Measurements from ENCODE around the gene INPP5K.

INPP5K gene

GRCh38 chr17:1560101-1560857 is 43.9 kb upstream of the INPP5K start:
- peak overlapping the region; percentile 81 for H3K27ac ChIP-seq
- TF ChIP-seq, protein P1, sequence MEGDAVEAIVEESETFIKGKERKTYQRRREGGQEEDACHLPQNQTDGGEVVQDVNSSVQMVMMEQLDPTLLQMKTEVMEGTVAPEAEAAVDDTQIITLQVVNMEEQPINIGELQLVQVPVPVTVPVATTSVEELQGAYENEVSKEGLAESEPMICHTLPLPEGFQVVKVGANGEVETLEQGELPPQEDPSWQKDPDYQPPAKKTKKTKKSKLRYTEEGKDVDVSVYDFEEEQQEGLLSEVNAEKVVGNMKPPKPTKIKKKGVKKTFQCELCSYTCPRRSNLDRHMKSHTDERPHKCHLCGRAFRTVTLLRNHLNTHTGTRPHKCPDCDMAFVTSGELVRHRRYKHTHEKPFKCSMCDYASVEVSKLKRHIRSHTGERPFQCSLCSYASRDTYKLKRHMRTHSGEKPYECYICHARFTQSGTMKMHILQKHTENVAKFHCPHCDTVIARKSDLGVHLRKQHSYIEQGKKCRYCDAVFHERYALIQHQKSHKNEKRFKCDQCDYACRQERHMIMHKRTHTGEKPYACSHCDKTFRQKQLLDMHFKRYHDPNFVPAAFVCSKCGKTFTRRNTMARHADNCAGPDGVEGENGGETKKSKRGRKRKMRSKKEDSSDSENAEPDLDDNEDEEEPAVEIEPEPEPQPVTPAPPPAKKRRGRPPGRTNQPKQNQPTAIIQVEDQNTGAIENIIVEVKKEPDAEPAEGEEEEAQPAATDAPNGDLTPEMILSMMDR (IDR thresholded peaks at IDR 0.05), result no peak
- no peak for TF ChIP-seq ZFX (IDR thresholded peaks at IDR 0.05; ENCODE audit: borderline replicate concordance)

GRCh38 chr17:1559047-1560043 is 42.9 kb upstream of the INPP5K start:
- TF ChIP-seq, protein P1 (IDR thresholded peaks at IDR 0.05), result no peak
- TF ChIP-seq ZFX (IDR thresholded peaks at IDR 0.05; ENCODE audit: borderline replicate concordance), result no peak

DNA sequence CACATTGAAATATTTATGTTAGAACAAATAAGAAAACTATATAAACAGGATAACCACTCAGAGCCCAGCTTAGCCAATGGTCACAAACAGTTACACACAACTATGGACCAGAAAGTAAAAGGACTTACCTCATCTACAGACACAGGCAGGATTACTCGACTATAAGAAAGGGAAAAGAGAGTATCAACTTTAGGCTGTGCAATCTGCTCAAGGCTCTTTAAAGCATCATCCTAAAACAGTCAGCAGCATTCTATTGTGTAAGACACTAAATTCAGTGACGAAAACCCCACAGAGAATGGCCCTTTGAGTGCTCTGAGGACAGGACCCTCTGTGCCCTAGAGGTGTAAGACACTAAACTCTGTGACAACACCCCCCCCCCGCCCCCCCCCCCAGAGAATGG is 42.0 kb upstream of the INPP5K start:
- TF ChIP-seq ZFX (IDR thresholded peaks at IDR 0.05; ENCODE audit: borderline replicate concordance), result no peak
- TF ChIP-seq, protein P1 (IDR thresholded peaks at IDR 0.05), result no peak
- H3K27ac ChIP-seq, result no peak overlapping the region

More at GRCh38 chr17:1559047-1560043, 42.9 kb upstream of the INPP5K start:
- no peak overlapping the region for H3K27ac ChIP-seq

DNA sequence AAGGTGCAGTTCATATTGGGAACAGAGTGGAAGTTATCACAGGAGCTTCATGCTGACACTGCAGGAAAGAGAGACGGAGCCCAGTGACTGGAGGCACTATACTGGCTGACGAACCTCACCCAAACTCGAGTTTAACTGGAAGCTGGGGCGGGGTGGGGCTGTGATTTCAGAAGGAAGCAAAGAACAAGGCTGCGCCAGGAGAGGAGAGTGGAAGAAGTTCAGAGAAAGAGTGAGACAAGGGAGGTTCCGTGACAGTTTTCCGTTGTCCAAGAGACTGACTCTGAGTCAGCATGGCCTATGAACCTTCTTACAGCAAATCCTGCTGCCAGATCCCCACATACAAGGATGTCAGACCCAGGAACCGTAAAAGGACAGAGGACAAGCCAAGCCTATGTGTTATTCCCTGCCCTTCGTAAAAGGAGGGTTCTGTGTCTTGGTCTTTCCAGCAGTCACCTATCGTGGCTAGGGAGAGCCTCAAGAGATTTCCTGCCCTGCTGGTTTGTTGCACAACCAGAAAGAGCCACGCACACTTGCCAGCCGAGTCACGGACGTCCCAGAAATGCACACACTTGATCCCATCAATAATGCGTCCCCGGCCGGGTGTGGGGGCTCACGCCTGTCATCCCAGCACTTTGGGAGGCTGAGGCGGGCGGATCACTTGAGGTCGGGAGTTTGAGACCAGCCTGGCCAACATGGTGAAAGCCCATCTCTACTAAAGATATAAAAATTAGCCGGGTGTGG is 41.1 kb upstream of the INPP5K start:
- no peak overlapping the region for H3K27ac ChIP-seq
- TF ChIP-seq, protein P1 (IDR thresholded peaks at IDR 0.05), result no peak
- no peak for TF ChIP-seq ZFX (IDR thresholded peaks at IDR 0.05; ENCODE audit: borderline replicate concordance)

- TF ChIP-seq, protein P1 (IDR thresholded peaks at IDR 0.05), result no peak
- no peak for TF ChIP-seq ZFX (IDR thresholded peaks at IDR 0.05; ENCODE audit: borderline replicate concordance)
- no peak overlapping the region for H3K27ac ChIP-seq
Measured at GRCh38 chr17:1555651-1556471, 39.4 kb upstream of the INPP5K start.

DNA sequence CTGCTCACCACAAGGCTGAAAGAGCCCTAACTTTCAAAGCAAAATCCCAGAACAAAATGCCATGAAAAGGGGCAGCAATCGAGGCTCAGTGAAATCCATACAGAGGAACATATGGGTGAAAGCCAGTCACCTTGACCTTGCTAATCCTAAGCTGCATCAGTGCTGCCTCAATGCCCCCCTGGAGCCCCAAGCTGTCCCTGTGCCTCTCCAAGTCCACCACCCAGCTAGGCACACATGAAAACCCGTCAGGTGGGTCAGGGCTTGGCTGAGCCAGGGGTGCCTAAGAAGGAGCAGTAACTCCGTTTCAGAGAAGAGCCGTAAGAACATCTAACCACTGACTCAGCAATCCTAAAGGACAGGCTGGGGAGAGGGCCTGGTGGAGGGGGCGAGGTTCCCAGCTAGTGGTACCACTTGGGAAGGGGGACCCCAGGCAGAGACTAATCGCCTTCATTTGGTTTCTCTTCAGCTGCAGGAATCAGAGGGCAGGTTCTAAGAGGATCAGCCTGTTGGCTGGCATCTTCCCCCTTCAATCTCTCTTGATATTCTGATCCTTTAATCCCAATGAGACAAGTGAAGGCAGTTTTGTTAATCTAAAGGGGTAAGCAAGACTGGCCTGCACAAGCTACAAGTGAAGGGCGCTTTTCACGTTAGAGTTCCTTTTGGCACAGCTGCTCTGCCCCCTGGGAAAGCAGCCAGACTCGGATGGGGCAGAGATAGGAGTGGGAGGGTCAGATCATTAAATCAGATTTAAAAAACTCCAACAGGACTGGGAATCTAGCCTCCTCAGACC is 38.5 kb upstream of the INPP5K start:
- TF ChIP-seq, protein P1 (IDR thresholded peaks at IDR 0.05), result no peak
- no peak for TF ChIP-seq ZFX (IDR thresholded peaks at IDR 0.05; ENCODE audit: borderline replicate concordance)
- H3K27ac ChIP-seq, result no peak overlapping the region
